Bronchial epithelial cell (primary cell): ENCODE results near the gene WDR59. TPM values are rescaled to one million over a fixed set of nuclear protein-coding genes. Genes with fewer than 3 reads are reported as not detected.
A peak's percentile ranks its signal among the peaks of the same experiment; 100 is the strongest.
"Not testable (repeated sequence)": the region's sequence is repeated elsewhere in the genome, so short reads cannot be mapped to it uniquely, and the experiment has no call there.

Experiments
- DNase-seq: peaks from one replicate; pipeline ENCODE4 v3.0.0-alpha.2; 2010; ENCODE audit warnings: low read depth
- FAIRE-seq: peaks from 2 replicates; lab custom pipeline; 2011; peaks lifted over from hg19 to GRCh38; lab: Jason Lieb, UNC
- H3K27me3 ChIP-seq: 2 replicates; pipeline ENCODE4 v1.5.1; 2011; ENCODE audit warnings: low read length; ENCODE audit not compliant: control insufficient read depth, insufficient read depth
- H3K36me3 ChIP-seq: 2 replicates; pipeline ENCODE4 v1.5.1; 2011; ENCODE audit warnings: low read length; ENCODE audit not compliant: control insufficient read depth, insufficient read depth
- H3K4me3 ChIP-seq: 2 replicates; pipeline ENCODE4 v1.5.1; 2011; ENCODE audit warnings: mild to moderate bottlenecking, low read depth, low read length, control low read depth
- CTCF ChIP-seq: IDR thresholded peaks from 2 replicates; pipeline ENCODE4 v1.5.1; 2011; ENCODE audit warnings: mild to moderate bottlenecking, moderate library complexity, low read length, control low read depth, inconsistent platforms; ENCODE audit not compliant: insufficient read depth, severe bottlenecking
- total RNA-seq: library from RNA; depleted of rRNA; stranded (reverse); fragments of >200 nt; gene quantifications from 2 replicates; pipeline ENCODE4 v1.2.1, GENCODE V29; 2014

The WDR59 gene
- total RNA-seq, 1 donor from 2014 or later: 7.6 TPM

DNA sequence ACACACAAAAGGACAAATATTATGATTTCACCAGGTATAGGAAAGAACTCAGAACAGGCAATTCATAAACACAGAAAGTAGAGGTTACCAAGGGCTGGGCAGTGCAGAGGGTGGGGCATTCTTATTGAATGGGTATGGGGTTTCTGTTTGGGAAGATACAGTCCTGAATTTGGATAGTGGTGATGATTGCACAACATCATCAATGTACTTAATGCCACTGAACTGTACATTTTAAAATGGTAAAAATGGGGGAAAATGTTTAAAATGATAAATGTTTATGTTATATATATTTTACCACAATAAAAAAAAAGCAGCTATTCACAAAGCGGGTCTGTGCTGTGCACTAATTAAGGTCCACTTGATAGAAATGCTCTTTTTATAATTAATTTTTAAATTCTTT is 137.7 kb downstream of the WDR59 start:
- DNase-seq (no peak), FAIRE-seq (no peak)
- TF ChIP-seq CTCF: no peak
- no peaks in the 10 kb centered on the region for H3K36me3 ChIP-seq
- H3K4me3 ChIP-seq: no peak overlapping the region
- H3K27me3 ChIP-seq: no peaks in the 10 kb centered on the region

DNA sequence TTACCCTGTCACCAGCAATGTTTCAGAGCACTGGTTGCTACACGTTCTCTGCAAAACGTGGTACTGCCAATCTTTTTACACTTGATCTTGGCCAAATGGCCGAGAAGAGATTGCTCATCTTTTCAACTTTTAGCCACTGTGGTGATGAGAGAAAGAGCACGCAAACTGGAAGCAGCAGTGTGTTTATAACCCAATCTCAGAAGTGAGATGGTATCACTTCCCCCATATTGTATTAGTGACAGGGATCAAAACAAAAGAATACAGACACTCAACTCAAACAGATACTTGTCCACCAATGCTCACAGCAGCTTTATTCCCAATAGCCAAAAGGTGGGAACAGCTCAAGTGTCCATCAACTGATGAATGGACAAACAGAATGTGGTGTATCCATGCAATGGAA is 138.2 kb downstream of the WDR59 start:
- no peak overlapping the region for H3K4me3 ChIP-seq
- TF ChIP-seq CTCF: no peak
- FAIRE-seq (no peak), DNase-seq (no peak)
- H3K27me3 ChIP-seq: no peaks in the 10 kb centered on the region
- H3K36me3 ChIP-seq: no peaks in the 10 kb centered on the region

DNA sequence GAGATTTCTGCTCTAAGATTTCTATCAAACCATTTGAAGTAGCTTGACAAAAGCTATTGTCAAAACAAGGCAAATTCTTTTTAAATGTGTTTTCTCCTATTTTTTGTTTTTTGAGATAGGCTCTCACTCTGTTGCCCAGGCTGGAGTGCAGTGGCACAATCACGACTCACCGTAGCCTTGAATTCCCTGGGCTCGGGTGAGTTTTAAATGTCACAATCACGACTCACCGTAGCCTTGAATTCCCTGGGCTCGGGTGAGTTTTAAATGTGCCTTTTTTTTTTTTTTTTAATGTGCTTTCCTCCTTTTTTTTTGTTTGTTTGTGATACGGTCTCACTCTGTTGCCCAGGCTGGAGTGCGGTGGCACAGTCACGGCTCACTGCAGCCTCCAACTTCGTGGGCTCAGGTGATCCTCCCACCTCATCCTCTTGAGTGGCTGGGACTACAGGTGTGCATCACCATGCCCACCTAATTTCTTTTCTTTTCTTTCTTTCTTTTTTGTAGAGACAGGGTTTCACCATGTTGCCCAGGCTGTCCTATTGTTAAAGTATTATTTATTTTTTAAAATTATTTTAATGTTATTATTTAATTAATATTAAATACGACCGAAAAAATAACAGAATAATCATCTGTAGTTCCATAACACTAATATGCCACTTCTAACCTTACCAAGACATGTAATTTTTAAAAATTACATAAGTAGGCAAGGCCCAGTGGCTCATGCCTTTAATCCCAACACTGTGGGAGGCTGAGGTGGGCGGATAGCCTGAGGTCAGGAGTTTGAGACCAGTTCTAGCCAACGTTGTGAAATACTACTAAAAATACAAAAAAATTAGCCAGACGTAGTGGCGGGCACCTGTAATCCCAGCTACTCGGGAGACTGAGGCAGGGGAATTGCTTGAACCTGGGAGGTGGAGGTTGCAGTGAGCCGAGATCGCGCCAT is 140.6 kb downstream of the WDR59 start:
- Histone ChIP-seq H3K4me3 (no peak overlapping the region), H3K36me3 (no peaks in the 10 kb centered on the region), H3K27me3 (no peaks in the 10 kb centered on the region)
- DNase-seq (peak; percentile 52), FAIRE-seq (no peak)
- TF ChIP-seq CTCF: no peak

GRCh38 chr16:74843381-74844035 is 141.4 kb downstream of the WDR59 start:
- DNase-seq: peak; percentile 26
- not testable (repeated sequence) for H3K4me3 ChIP-seq, H3K27me3 ChIP-seq, FAIRE-seq, H3K36me3 ChIP-seq

- DNase-seq (peak; percentile 48), FAIRE-seq (no peak)
- Histone ChIP-seq H3K27me3 (no peaks in the 10 kb centered on the region), H3K36me3 (no peaks in the 10 kb centered on the region), H3K4me3 (no peak overlapping the region)
- TF ChIP-seq CTCF: no peak
Measured at GRCh38 chr16:74842413-74842812, 142.5 kb downstream of the WDR59 start.

DNA sequence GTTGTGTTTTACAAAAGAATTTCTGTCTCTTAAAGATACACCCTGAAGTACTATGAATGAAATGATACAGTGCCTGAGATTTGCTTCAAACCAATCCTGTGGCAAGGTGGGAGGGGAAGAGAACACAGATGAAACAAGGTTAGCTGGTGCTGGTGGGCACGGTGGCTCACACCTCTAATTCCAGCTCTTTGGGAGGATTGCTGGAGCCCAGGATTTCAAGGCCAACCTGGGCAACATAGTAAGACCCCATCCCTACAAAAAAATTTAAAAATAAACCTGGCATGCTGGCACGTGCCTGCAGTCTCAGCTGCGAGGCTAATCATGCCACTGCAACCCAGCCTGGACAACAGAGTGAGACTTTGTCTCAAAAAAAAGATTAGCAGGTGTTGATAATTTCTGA is 143.0 kb downstream of the WDR59 start:
- no peak for TF ChIP-seq CTCF
- Histone ChIP-seq H3K36me3 (no peaks in the 10 kb centered on the region), H3K27me3 (no peaks in the 10 kb centered on the region), H3K4me3 (no peak overlapping the region)
- DNase-seq (no peak), FAIRE-seq (no peak)
